HG03064 (cell line): ENCODE results near the gene MAPK8IP3.
"Not testable (repeated sequence)": the region's sequence is repeated elsewhere in the genome, so short reads cannot be mapped to it uniquely, and the experiment has no call there.

ENCODE experiments used
- ATAC-seq: cut with Tn5 transposase; IDR thresholded peaks from one replicate; pipeline ENCODE4 v1.9.1; 2021; ENCODE audit warnings: low read depth; ENCODE audit not compliant: unreplicated experiment

Gene MAPK8IP3

GRCh38 chr16:1709356-1709755, 3.4 kb downstream of the MAPK8IP3 start:
- ATAC-seq, result no peak

- no peak for ATAC-seq
Measured at GRCh38 chr16:1710811-1711507, 5.0 kb downstream of the MAPK8IP3 start.

GRCh38 chr16:1712791-1713261, 6.8 kb downstream of the MAPK8IP3 start:
- ATAC-seq, result no peak

- ATAC-seq, result no peak
Measured at GRCh38 chr16:1713331-1713730, 7.3 kb downstream of the MAPK8IP3 start.

- no peak for ATAC-seq
Measured at GRCh38 chr16:1713933-1714332, 7.9 kb downstream of the MAPK8IP3 start.

- no peak for ATAC-seq
Measured at GRCh38 chr16:1715220-1715619, 9.2 kb downstream of the MAPK8IP3 start.

- ATAC-seq, result not testable (repeated sequence)
Measured at GRCh38 chr16:1718236-1718635, 12.2 kb downstream of the MAPK8IP3 start.

- ATAC-seq, result not testable (repeated sequence)
Measured at GRCh38 chr16:1719559-1720229, 13.7 kb downstream of the MAPK8IP3 start.

- no peak for ATAC-seq
Measured at GRCh38 chr16:1721372-1721771, 15.4 kb downstream of the MAPK8IP3 start.

- ATAC-seq, result no peak
Measured at GRCh38 chr16:1723450-1724147, 17.6 kb downstream of the MAPK8IP3 start.

GRCh38 chr16:1724491-1724890, 18.5 kb downstream of the MAPK8IP3 start:
- ATAC-seq, result no peak

- no peak for ATAC-seq
Measured at GRCh38 chr16:1726661-1727502, 20.9 kb downstream of the MAPK8IP3 start.

- ATAC-seq, result no peak
Measured at GRCh38 chr16:1727651-1728624, 21.9 kb downstream of the MAPK8IP3 start.

GRCh38 chr16:1729026-1729425, 23.0 kb downstream of the MAPK8IP3 start:
- no peak for ATAC-seq

GRCh38 chr16:1729445-1729844, 23.4 kb downstream of the MAPK8IP3 start:
- no peak for ATAC-seq

- ATAC-seq, result no peak
Measured at GRCh38 chr16:1731073-1731472, 25.1 kb downstream of the MAPK8IP3 start.

- ATAC-seq, result no peak
Measured at GRCh38 chr16:1731603-1732002, 25.6 kb downstream of the MAPK8IP3 start.

- ATAC-seq, result no peak
Measured at GRCh38 chr16:1732071-1732470, 26.1 kb downstream of the MAPK8IP3 start.

- ATAC-seq, result not testable (repeated sequence)
Measured at GRCh38 chr16:1732551-1732987, 26.6 kb downstream of the MAPK8IP3 start.
